IMR-90 (cell line): Measurements from ENCODE around the gene COL20A1. TPM values are rescaled to one million over a fixed set of nuclear protein-coding genes. Genes with fewer than 3 reads are reported as not detected.

Experiments used
- ATAC-seq: fragments of 200-7000 bp; cut with Tn5 transposase; 2 replicates; pipeline ENCODE4 v1.9.1; 2020; ENCODE audit warnings: low read depth, mild to moderate bottlenecking, moderate library complexity
- BruUV-seq: library from RNA; stranded (reverse); fragments of 400-500 nt; replicated peaks from 2 replicates; lab custom pipeline; 2021; lab: Mats Ljungman, UMichigan
- CTCF ChIA-PET: fragments of 300-600 bp; formaldehyde crosslinking; extraction: SDS; loops from one replicate; lab custom pipeline; 2021; ENCODE audit warnings: antibody characterized with exemption; lab: Yijun Ruan, JAX
- POLR2A ChIA-PET: fragments of 300-600 bp; sonication (Branson Sonifier 250); formaldehyde crosslinking; loops from one replicate; lab custom pipeline; 2022; ENCODE audit warnings: antibody characterized with exemption; ENCODE audit not compliant: unreplicated experiment; lab: Charles Lee
- DNase-seq: peaks from one replicate; pipeline ENCODE4 v3.0.0; 2013
- H2AFZ ChIP-seq: replicated peaks from 2 replicates; pipeline ENCODE3; 2013; ENCODE audit warnings: low read length, mild to moderate bottlenecking; ENCODE audit not compliant: poor library complexity
- H2AK5ac ChIP-seq: 2 replicates; pipeline ENCODE4 v1.6.1; 2013; ENCODE audit warnings: low read depth, low read length, inconsistent platforms
- H2AK9ac ChIP-seq: replicated peaks from 2 replicates; pipeline ENCODE3; 2013; ENCODE audit warnings: mild to moderate bottlenecking, low read depth, low read length, moderate library complexity; ENCODE audit not compliant: poor library complexity
- H2BK120ac ChIP-seq: 2 replicates; pipeline ENCODE4 v1.6.1; 2013; ENCODE audit warnings: low read depth, low read length, inconsistent platforms
- H2BK15ac ChIP-seq: 3 replicates; pipeline ENCODE4 v1.6.1; 2013; ENCODE audit warnings: low read depth, low read length, inconsistent platforms
- H2BK20ac ChIP-seq: 2 replicates; pipeline ENCODE4 v1.6.1; 2013; ENCODE audit warnings: low read depth, mild to moderate bottlenecking, inconsistent platforms, low read length, moderate library complexity
- H2BK5ac ChIP-seq: 2 replicates; pipeline ENCODE4 v1.6.1; 2013; ENCODE audit warnings: mild to moderate bottlenecking, low read depth, low read length, inconsistent platforms; ENCODE audit not compliant: poor library complexity, severe bottlenecking
- H3K14ac ChIP-seq: replicated peaks from 2 replicates; pipeline ENCODE4 v1.6.1; 2013; ENCODE audit warnings: low read depth, low read length, inconsistent platforms
- H3K18ac ChIP-seq: 2 replicates; pipeline ENCODE4 v1.6.1; 2013; ENCODE audit warnings: low read depth, low read length, control low read depth
- H3K23ac ChIP-seq: 2 replicates; pipeline ENCODE4 v1.6.1; 2013; ENCODE audit warnings: low read depth, low read length, inconsistent platforms
- H3K27ac ChIP-seq: 2 replicates; pipeline ENCODE4 v1.5.1; 2013; ENCODE audit warnings: mild to moderate bottlenecking, control low read depth, low read length; ENCODE audit not compliant: insufficient read depth
- H3K27me3 ChIP-seq: 2 replicates; pipeline ENCODE4 v1.6.1; 2013; ENCODE audit warnings: low read length; ENCODE audit not compliant: control insufficient read depth, insufficient read depth
- H3K36me3 ChIP-seq: 2 replicates; pipeline ENCODE4 v1.6.1; 2013; ENCODE audit warnings: low read length, mixed read lengths; ENCODE audit not compliant: control insufficient read depth, insufficient read depth
- H3K4ac ChIP-seq: 2 replicates; pipeline ENCODE4 v1.6.1; 2013; ENCODE audit warnings: low read depth, low read length, inconsistent platforms
- H3K4me1 ChIP-seq: 2 replicates; pipeline ENCODE4 v1.6.1; 2013; ENCODE audit warnings: low read length, mixed read lengths; ENCODE audit not compliant: control insufficient read depth, insufficient read depth
- H3K4me2 ChIP-seq: 2 replicates; pipeline ENCODE4 v1.6.1; 2013; ENCODE audit warnings: low read depth, mild to moderate bottlenecking, control low read depth, low read length, moderate library complexity
- H3K4me3 ChIP-seq: 2 replicates; pipeline ENCODE4 v1.5.1; 2013; ENCODE audit warnings: low read depth, mild to moderate bottlenecking, control low read depth, low read length, moderate library complexity; ENCODE audit not compliant: insufficient read depth
- H3K56ac ChIP-seq: 2 replicates; pipeline ENCODE4 v1.6.1; 2013; ENCODE audit warnings: low read length, inconsistent platforms; ENCODE audit not compliant: insufficient read depth; ENCODE audit errors: extremely low read depth
- H3K79me1 ChIP-seq, 2 experiments: 2 replicates each; pipeline ENCODE4 v1.6.1; 2013; ENCODE audit warnings: low read length in 2 of 2, inconsistent platforms in 1 of 2, low read depth in 1 of 2
- H3K9ac ChIP-seq: 2 replicates; pipeline ENCODE4 v1.6.1; 2013; ENCODE audit warnings: low read depth, low read length, control low read depth
- H3K9me1 ChIP-seq: 2 replicates; pipeline ENCODE4 v1.6.1; 2013; ENCODE audit warnings: low read length, inconsistent platforms; ENCODE audit not compliant: insufficient read depth
- H3K9me3 ChIP-seq: 2 replicates; pipeline ENCODE4 v1.6.1; 2013; ENCODE audit warnings: low read length; ENCODE audit not compliant: control insufficient read depth, insufficient read depth
- H4K20me1 ChIP-seq: 2 replicates; pipeline ENCODE4 v1.6.1; 2013; ENCODE audit warnings: low read length, inconsistent platforms; ENCODE audit not compliant: insufficient read depth
- H4K5ac ChIP-seq: 2 replicates; pipeline ENCODE4 v1.6.1; 2013; ENCODE audit warnings: mild to moderate bottlenecking, low read depth, low read length, control low read depth
- H4K8ac ChIP-seq, 2 experiments: 2 replicates each; pipeline ENCODE4 v1.6.1; 2013; ENCODE audit warnings: low read depth in 2 of 2, low read length in 2 of 2, control low read depth in 1 of 2, inconsistent platforms in 1 of 2
- H4K91ac ChIP-seq: 2 replicates; pipeline ENCODE4 v1.6.1; 2013; ENCODE audit warnings: low read depth, low read length, inconsistent platforms; ENCODE audit not compliant: insufficient read depth
- BHLHE40 ChIP-seq: fragments of 150-350 bp; IDR thresholded peaks from 2 replicates; pipeline ENCODE4 v1.6.1; 2016; ENCODE audit warnings: mild to moderate bottlenecking, low read depth, low read length
- CTCF ChIP-seq: conservative IDR thresholded peaks from 2 replicates; pipeline ENCODE4 v1.5.1; 2012; ENCODE audit warnings: mild to moderate bottlenecking, low read depth, low read length, improper control_type of control experiment
- WGBS, 2 experiments: methylation state at CpG; one replicate each; pipeline versions ENCODE4 v1.1.5 to v1.1.7; 2013; ENCODE audit warnings: missing lambda C conversion rate in 2 of 2; ENCODE audit not compliant: insufficient read length in 1 of 2; ENCODE audit errors: extremely low coverage in 2 of 2; 5-methylcytosine and 5-hydroxymethylcytosine counted together
- dilution Hi-C: fragments of 300-500 bp; cut with HindIII; formaldehyde crosslinking; loops from one replicate; pipeline ENCODE4 v1.14.3; 2018; ENCODE audit warnings: low sequenced_read_pairs; ENCODE audit not compliant: unreplicated experiment
- in situ Hi-C: fragments of 300-500 bp; cut with MboI; formaldehyde crosslinking; loops from 3 replicates; pipeline ENCODE4 v1.14.3; 2019; ENCODE audit warnings: low sequenced_read_pairs, inconsistent platforms, mixed read lengths
- intact Hi-C: fragments of 100-400 bp; cut with micrococcal nuclease; formaldehyde crosslinking; loops from 2 replicates; pipeline ENCODE4 v1.10.0; 2022
- polyA plus RNA-seq, 3 experiments: library from polyadenylated mRNA; depleted of rRNA; stranded (reverse); fragments of >200 nt; gene quantifications; 2 replicates each; pipeline ENCODE4 v1.2.3, GENCODE V29; 2012; ENCODE audit warnings: low replicate concordance in 1 of 3
- total RNA-seq: library from RNA; depleted of rRNA; stranded (reverse); fragments of >200 nt; gene quantifications from 2 replicates; pipeline ENCODE4 v1.2.3, GENCODE V29; 2012

COL20A1 gene
- total and polyA plus RNA-seq, 2 of the 4 experiments (the other 2 are of a cell fraction): not detected

GRCh38 chr20:63323357-63323981, 30.5 kb downstream of the COL20A1 start:
- Histone ChIP-seq H3K9me1 (no peaks in the 10 kb centered on the region), H3K4me3 (no peak overlapping the region), H3K36me3 (no peaks in the 10 kb centered on the region), H3K23ac (no peak overlapping the region), H2BK15ac (no peak overlapping the region), H3K56ac (no peak overlapping the region), H3K27ac (no peak overlapping the region), H2BK120ac (no peak overlapping the region), H4K5ac (no peak overlapping the region), H3K9ac (no peak overlapping the region), H2AK5ac (no peak overlapping the region), H2BK5ac (no peak overlapping the region), H3K9me3 (no peaks in the 10 kb centered on the region), H4K91ac (no peak overlapping the region), H3K4me2 (no peak overlapping the region), H3K14ac (no peak overlapping the region), H3K4me1 (peaks cover 4% of the 10 kb centered on the region; the same call in 1 of the 2 replicates), H3K27me3 (peaks cover 46% of the 10 kb centered on the region), H3K4ac (no peak overlapping the region), H4K20me1 (no peaks in the 10 kb centered on the region), H4K8ac (no peak overlapping the region), H2BK20ac (no peak overlapping the region), H3K18ac (no peak overlapping the region), H2AFZ (no peak overlapping the region), H3K79me1 (no peaks in the 10 kb centered on the region), H2AK9ac (no peak overlapping the region)
- in situ Hi-C loops: no loop called here
- no peak for DNase-seq
- intact Hi-C loops: no loop called here
- dilution Hi-C loops: no loop called here
- no peak for ATAC-seq
- ChIA-PET POLR2A (no interaction called here), CTCF (no interaction called here)
- TF ChIP-seq BHLHE40 (no peak), CTCF (0 out of 2 replicates have a peak, but pooled peaks have one; percentile 16)
- no CpG with 5 or more reads among the region's 18 CpGs for WGBS, 2 experiments
- BruUV-seq: no TSS peak
